A673 (cell line): ENCODE results near the gene CHP2. TPM values are rescaled to one million over a fixed set of nuclear protein-coding genes. Genes with fewer than 3 reads are reported as not detected.

Source experiments
- BruUV-seq: library from RNA; stranded (reverse); fragments of 400-500 nt; replicated peaks from 2 replicates; lab custom pipeline; 2021; lab: Mats Ljungman, UMichigan
- CTCF ChIA-PET: fragments of 300-600 bp; sonication (Branson Sonifier 250); formaldehyde crosslinking; loops from one replicate; lab custom pipeline; 2022; ENCODE audit warnings: antibody characterized with exemption; lab: Charles Lee
- POLR2A ChIA-PET: fragments of 300-600 bp; sonication (Branson Sonifier 250); formaldehyde crosslinking; loops from one replicate; lab custom pipeline; 2022; ENCODE audit warnings: antibody characterized with exemption; ENCODE audit not compliant: low non-redundant PET; lab: Charles Lee
- DNase-seq: peaks from one replicate; pipeline ENCODE4 v3.0.0-alpha.2; 2015; ENCODE audit warnings: low spot score
- H3K27ac ChIP-seq: fragments of 200-600 bp; sonication (generic); 2 replicates; pipeline ENCODE4 v1.5.1; 2016; ENCODE audit warnings: mixed run types, low read depth, mild to moderate bottlenecking, mixed read lengths, antibody characterized with exemption, low read length; ENCODE audit not compliant: poor library complexity, severe bottlenecking
- H3K27me3 ChIP-seq: fragments of 200-600 bp; sonication (generic); replicated peaks from 2 replicates; pipeline ENCODE4 v1.6.1; 2017; ENCODE audit warnings: mixed run types, low read depth, mild to moderate bottlenecking, mixed read lengths, antibody characterized with exemption, low read length; ENCODE audit not compliant: insufficient read depth, poor library complexity
- H3K36me3 ChIP-seq: fragments of 200-600 bp; sonication (generic); 2 replicates; pipeline ENCODE4 v1.6.1; 2016; ENCODE audit warnings: mixed run types, mild to moderate bottlenecking, mixed read lengths, antibody characterized with exemption, low read length; ENCODE audit not compliant: insufficient read depth, poor library complexity, severe bottlenecking
- H3K4me1 ChIP-seq: fragments of 200-600 bp; sonication (generic); 2 replicates; pipeline ENCODE4 v1.6.1; 2017; ENCODE audit warnings: mixed run types, mild to moderate bottlenecking, mixed read lengths, antibody characterized with exemption, low read length; ENCODE audit not compliant: insufficient read depth, poor library complexity, severe bottlenecking
- H3K4me3 ChIP-seq: fragments of 200-600 bp; sonication (generic); 2 replicates; pipeline ENCODE4 v1.5.1; 2016; ENCODE audit warnings: low read depth, mixed run types, mild to moderate bottlenecking, mixed read lengths, low read length; ENCODE audit not compliant: poor library complexity, severe bottlenecking
- H3K9me3 ChIP-seq: fragments of 200-600 bp; sonication (generic); 2 replicates; pipeline ENCODE4 v1.6.1; 2016; ENCODE audit warnings: mixed run types, low read depth, mild to moderate bottlenecking, mixed read lengths, antibody characterized with exemption, low read length; ENCODE audit not compliant: poor library complexity, severe bottlenecking
- CTCF ChIP-seq: fragments of 300-800, 200-600 bp; sonication (generic); conservative IDR thresholded peaks from 2 replicates; pipeline ENCODE4 v1.5.1; 2017; ENCODE audit warnings: low read depth, mild to moderate bottlenecking, antibody characterized with exemption, low read length, moderate library complexity, mixed read lengths
- EZH2 ChIP-seq: fragments of 200-600 bp; sonication (generic); IDR thresholded peaks from 2 replicates; pipeline ENCODE4 v1.6.1; 2017; ENCODE audit warnings: borderline replicate concordance, low read depth, mild to moderate bottlenecking, mixed read lengths, antibody characterized with exemption, low read length; ENCODE audit not compliant: poor library complexity, severe bottlenecking
- intact Hi-C: fragments of 100-400 bp; cut with micrococcal nuclease; formaldehyde crosslinking; loops from one replicate; pipeline ENCODE4 v1.10.0; 2022; ENCODE audit not compliant: unreplicated experiment
- total RNA-seq: library from RNA; stranded (reverse); gene quantifications from 2 replicates; pipeline ENCODE4 v1.2.3, GENCODE V29; 2021

CHP2 gene
- total RNA-seq, 1 experiment from 2014 or later: 0.99 TPM

GRCh38 chr16:23771642-23772041 lies 16.8 kb downstream of the CHP2 start:
- no peaks in the 10 kb centered on the region for H3K36me3 ChIP-seq
- H3K27ac ChIP-seq: no peak overlapping the region
- intact Hi-C loops: no loop called here
- ChIA-PET POLR2A (no interaction called here), CTCF (no interaction called here)
- BruUV-seq: no TSS peak
- no peaks in the 10 kb centered on the region for H3K4me1 ChIP-seq
- TF ChIP-seq CTCF (no peak), EZH2 (no peak)
- no peak for DNase-seq
- H3K27me3 ChIP-seq: no peaks in the 10 kb centered on the region
- H3K9me3 ChIP-seq: no peaks in the 10 kb centered on the region
- no peak overlapping the region for H3K4me3 ChIP-seq

- POLR2A ChIA-PET: no interaction called here
- no peak for DNase-seq
- TF ChIP-seq EZH2 (no peak), CTCF (no peak)
Observed at GRCh38 chr16:23773339-23773738, 18.5 kb downstream of the CHP2 start.

GRCh38 chr16:23781176-23781575 lies 26.4 kb downstream of the CHP2 start:
- no TSS peak for BruUV-seq
- Histone ChIP-seq H3K4me3 (no peak overlapping the region), H3K4me1 (no peaks in the 10 kb centered on the region), H3K9me3 (no peaks in the 10 kb centered on the region), H3K36me3 (no peaks in the 10 kb centered on the region), H3K27me3 (no peaks in the 10 kb centered on the region), H3K27ac (no peak overlapping the region)
- DNase-seq: no peak
- ChIA-PET POLR2A (no interaction called here), CTCF (no interaction called here)
- intact Hi-C loops: no loop called here
- TF ChIP-seq CTCF (no peak), EZH2 (no peak)

More at GRCh38 chr16:23773339-23773738, 18.5 kb downstream of the CHP2 start:
- no TSS peak for BruUV-seq
- Histone ChIP-seq H3K4me1 (no peaks in the 10 kb centered on the region), H3K27me3 (no peaks in the 10 kb centered on the region), H3K27ac (no peak overlapping the region), H3K4me3 (no peak overlapping the region), H3K9me3 (no peaks in the 10 kb centered on the region), H3K36me3 (no peaks in the 10 kb centered on the region)
- CTCF ChIA-PET: no interaction called here
- intact Hi-C loops: no loop called here
